Tongue (tissue), 2 donors: ENCODE results near the gene UBE2E2. TPM values are rescaled to one million over a fixed set of nuclear protein-coding genes. Genes with fewer than 3 reads are reported as not detected.
A peak's percentile ranks its signal among the peaks of the same experiment; 100 is the strongest.
"Not testable (repeated sequence)": the region's sequence is repeated elsewhere in the genome, so short reads cannot be mapped to it uniquely, and the experiment has no call there.

Experiments
- DNase-seq: peaks from one replicate; pipeline ENCODE4 v3.0.0-alpha.2; 2015
- total RNA-seq: library from RNA; depleted of rRNA; stranded (reverse); fragments of >200 nt; gene quantifications from one replicate; pipeline ENCODE4 v1.2.3, GENCODE V29; 2014

UBE2E2 gene
- total RNA-seq, 1 donor from 2014 or later: 177 TPM

DNA sequence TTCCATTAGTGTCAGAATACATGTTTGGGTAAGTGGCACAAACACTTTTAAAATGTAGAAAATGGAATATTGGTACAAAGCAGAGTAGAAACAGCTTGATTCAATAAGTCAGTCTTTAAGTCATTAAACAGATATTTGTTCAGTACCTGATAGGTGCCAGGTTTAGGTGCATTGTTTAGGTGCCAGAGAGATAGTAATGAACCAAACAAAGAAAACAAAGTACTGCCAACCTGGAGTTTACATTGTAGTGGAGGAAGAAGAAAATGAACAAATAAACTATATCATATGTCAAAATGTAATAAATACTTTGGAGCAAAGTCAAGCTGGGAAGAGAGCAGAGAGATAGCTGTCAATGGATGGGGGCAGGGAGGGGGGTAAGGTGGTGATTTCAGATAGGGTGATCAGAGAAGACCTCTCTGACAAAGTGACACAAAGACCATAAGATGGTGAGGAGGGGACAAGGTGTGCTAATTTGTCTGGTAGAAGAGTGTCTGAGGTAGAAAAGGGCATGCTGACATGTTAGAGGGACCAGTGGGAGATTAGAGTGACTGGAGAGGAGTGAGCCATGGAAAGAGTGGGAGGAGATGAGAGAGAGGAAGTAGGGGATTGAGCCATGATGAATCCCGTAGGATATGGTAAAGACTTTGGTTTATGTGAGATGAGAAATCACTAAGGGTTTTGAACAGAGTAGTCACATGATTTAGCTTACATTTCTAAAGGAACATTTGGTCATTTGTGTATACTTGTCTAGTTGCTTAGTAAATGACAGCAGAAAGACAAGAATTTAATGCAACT lies 128.2 kb downstream of the UBE2E2 start:
- DNase-seq: no peak

- DNase-seq: no peak
Measured at GRCh38 chr3:23333633-23334032, 130.5 kb downstream of the UBE2E2 start.

DNA sequence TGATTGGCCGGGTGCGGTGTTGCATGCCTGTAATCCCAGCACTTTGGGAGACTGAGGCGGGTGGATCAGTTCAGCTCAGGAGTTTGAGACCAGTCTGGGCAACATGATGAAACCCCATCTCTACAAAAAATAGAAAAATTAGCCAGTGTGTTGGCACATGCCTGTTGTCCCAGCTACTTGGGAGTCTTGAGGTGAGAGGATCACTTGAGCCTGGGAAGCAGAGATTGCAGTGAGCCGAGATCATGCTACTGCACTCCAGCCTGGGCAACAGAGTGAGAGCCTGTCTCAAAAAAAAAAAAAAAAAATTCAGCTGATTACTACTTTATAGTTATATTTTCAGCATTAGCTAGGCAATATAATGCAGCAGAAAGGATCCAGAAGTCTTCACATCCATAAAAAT lies 133.7 kb downstream of the UBE2E2 start:
- DNase-seq: not testable (repeated sequence)

GRCh38 chr3:23341147-23341838 lies 138.2 kb downstream of the UBE2E2 start:
- no peak for DNase-seq

GRCh38 chr3:23342343-23342742 lies 139.2 kb downstream of the UBE2E2 start:
- DNase-seq: no peak

GRCh38 chr3:23343509-23343908 lies 140.4 kb downstream of the UBE2E2 start:
- DNase-seq: no peak

DNA sequence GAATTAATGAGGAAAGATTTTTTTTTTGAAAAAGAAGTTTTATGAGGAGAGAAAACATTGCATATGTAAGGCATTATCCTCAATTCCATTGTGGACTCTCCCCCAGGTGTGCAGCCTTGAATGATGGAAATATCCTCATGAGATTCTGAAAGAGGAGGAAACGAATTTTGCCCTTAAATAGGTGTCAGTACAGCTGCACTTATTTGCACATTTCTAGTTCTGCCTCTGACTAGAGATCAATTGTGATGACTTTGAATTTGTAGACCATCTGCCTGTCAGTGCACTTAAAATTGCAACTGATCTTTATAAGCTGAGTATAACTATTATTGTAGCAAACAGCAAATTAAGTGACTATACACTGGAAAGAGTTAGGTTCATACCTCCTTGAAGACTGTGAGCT lies 141.8 kb downstream of the UBE2E2 start:
- DNase-seq: no peak

DNA sequence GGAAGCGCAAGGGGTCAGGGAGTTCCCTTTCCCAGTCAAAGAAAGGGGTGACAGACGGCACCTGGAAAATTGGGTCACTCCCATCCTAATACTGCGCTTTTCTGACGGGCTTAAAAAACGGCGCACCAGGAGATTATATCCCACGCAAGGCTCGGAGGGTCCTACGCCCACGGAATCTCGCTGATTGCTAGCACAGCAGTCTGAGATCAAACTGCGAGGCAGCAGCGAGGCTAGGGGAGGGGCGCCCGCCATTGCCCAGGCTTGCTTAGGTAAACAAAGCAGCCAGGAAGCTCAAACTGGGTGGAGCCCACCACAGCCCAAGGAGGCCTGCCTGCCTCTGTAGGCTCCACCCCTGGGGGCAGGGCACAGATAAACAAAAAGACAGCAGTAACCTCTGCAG lies 146.3 kb downstream of the UBE2E2 start:
- DNase-seq: not testable (repeated sequence)

GRCh38 chr3:23356169-23356568 lies 153.0 kb downstream of the UBE2E2 start:
- no peak for DNase-seq

DNA sequence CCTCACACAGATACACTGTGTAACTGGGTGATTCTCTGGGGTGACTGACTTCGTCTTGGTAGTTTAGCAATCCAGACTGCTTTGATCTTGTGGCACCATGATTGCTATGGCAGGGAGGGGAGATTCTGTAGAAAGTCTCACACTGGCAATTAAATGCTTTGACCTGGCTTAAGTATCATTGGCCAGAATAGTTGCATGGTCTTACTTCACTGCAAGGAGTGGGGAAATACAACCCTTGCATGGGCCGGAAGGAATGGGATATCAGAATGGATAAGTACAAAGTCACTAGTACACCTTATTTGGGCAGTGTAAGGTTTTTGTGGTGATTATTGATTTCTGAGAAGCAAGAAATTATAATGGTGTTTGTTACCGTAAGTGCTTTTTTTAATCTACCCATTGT lies 153.8 kb downstream of the UBE2E2 start:
- DNase-seq: no peak

DNA sequence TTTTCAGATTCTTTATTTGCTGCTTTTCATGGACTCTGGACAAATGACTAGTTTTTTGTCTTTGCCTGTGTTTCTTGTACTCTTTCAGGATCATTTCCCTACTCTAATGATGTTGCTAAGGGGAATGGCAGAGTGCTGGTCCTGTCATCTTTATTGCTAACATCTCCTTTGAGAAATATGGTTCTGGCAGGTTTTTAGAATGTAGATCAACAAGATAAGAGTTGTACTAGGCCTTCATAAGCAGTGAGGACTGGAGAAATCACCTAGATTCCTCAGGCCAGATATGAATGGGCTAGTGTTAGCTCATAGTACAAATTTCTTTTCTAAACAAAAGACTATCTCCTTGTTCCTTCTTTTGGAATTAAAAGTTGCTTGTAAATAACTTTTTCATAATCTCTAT lies 156.0 kb downstream of the UBE2E2 start:
- DNase-seq: no peak

- DNase-seq: no peak
Measured at GRCh38 chr3:23365066-23365465, 161.9 kb downstream of the UBE2E2 start.

GRCh38 chr3:23368731-23369130 lies 165.6 kb downstream of the UBE2E2 start:
- no peak for DNase-seq

DNA sequence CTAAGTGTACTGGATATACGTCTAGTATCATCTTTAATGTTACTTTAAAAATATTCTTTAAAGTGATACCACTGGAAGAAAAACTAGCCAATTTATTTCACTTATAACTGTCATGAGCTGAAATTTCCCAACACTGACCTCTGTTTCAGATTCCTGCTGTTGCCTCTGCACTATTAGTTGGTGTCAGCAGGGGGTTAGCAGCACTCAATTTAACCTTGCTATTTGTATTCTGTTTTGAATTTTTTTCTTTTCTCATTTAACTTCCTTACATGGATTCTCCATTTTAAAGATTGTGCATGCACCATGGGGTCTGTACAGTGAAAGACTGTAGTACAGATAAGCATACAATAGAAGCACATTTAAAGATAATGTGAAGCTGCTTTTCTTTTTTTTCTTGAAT lies 169.2 kb downstream of the UBE2E2 start:
- DNase-seq: no peak

DNA sequence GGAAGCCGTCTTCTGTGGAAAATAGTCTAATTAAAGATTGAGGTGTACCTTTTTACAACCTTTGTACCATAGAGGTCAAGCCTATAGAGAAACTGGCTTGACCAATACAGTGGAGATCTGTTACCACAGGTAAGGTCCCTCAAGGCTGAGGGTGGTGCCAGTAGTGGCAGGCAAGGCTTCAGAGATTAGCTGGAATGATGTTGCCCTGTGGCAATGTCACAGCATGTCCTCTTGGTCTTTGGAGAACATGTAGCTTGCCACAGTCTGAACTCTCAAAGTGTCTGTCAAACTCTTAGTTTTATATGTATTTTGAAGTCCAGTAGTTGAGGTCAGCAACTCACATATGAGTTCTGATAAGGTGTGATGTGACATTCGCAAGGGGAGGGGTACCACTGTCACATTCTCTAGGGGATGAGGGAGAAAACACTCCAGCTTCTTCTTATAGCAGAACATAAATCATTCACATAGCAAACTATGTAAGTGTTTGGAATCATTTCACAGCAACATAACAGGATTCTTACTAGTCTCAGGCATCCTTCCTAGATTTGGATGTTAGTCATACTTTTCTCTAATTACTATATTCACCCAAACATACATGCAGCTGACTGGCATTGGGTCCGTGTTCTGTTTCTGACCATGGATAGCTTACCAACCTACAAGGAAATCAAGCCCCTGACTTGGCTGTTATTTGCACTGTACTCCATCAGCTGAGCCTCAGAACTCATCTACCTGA lies 173.6 kb downstream of the UBE2E2 start:
- no peak for DNase-seq

GRCh38 chr3:23377928-23378672 lies 175.0 kb downstream of the UBE2E2 start:
- DNase-seq: no peak

GRCh38 chr3:23383875-23384274 lies 180.7 kb downstream of the UBE2E2 start:
- DNase-seq: no peak

DNA sequence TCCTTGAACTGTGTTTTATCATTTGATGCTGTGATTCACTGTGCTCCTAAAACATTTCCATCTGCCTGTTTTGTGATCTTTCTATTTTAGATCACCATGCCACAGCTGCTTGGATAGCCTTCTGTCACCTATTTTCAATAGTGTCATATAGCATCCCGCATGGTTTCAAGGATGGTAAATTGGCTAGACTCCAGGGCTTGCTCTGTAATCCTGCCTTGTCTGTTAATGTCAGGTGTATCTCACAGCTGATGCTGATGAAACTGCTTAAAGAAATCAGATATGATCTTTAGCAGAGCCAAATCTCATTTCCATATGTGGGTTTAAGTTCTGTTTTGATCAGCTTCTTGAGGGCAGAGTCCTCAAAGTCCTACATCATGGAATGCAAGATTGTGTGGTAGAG lies 182.2 kb downstream of the UBE2E2 start:
- DNase-seq: peak; percentile 36

GRCh38 chr3:23387286-23387918 lies 184.3 kb downstream of the UBE2E2 start:
- DNase-seq: no peak

DNA sequence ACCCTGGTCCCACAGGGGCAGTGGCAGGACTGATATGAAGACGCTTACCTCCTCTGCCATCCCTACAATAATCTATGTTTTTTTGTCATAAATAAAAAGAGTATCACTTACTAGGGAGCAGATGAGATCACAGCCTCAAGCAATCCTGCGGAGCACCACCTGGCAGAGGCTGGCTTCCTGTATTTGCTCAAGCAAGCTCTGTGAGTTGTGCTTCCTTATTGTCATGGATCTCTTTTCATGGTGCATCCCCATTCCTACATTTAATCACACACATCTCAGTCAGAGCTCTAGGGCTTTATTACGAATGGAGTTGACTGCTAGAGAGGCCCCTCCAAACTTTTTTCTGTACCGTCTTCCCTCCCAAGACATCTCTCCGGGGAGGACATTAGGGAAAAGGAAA lies 186.0 kb downstream of the UBE2E2 start:
- DNase-seq: peak; percentile 8

DNA sequence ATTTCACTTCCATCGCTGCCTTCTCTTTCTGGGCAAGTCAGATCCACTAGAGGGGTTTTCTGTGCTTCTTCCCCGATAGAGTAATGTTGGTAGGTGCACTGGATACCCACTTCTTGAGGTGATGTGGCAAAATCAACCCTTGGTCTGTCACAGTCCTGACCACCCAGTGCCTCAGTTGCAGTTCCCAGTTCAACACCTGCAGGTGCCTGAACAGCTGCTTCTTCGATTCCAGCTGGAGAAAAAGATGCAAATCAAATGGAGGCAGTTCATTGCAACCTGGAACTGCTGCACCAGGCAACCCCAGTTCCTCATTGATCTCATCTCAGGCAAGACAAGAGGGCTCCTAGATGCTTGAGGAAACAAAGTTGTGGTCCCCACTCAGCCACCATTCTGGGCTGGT lies 186.6 kb downstream of the UBE2E2 start:
- no peak for DNase-seq

DNA sequence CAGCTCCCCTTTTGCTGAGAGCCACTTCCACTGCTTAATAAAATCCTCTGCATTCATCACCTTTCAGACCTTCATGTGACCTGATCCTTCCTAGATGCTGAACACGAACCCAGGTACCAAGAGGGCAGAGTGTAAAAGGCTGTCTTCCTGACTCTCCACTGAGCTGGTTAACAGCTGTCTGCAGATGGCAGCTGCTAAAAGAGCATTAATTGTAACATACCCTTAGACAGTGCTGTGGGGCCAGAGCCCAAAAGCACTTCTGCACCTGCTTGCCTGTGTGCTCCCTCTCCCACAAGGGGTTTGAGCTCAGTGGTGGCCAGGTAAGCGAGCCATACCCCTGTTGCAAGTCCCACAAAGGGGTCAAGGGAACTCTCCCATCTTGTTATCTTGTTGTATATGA lies 187.3 kb downstream of the UBE2E2 start:
- DNase-seq: peak; percentile 10
